ENCODE measurements around the gene NEUROD4. TPM values are rescaled to one million over a fixed set of nuclear protein-coding genes. Genes with fewer than 3 reads are reported as not detected.

Gene NEUROD4
- total RNA-seq, 4 donors from 2014 or later, result not detected

- TF ChIP-seq POLR2A (IDR thresholded peaks at IDR 0.05) (no peak), CTCF (IDR thresholded peaks at IDR 0.05) (no peak)
- intact Hi-C loops (cut with DNase I), result no loop called here
- 72 to 82% methylated on average over 8 of the region's 8 CpGs for WGBS, 2 donors
Observed at GRCh38 chr12:55067701-55068100, 47.9 kb downstream of the NEUROD4 start.

GRCh38 chr12:55068416-55069010 lies 48.7 kb downstream of the NEUROD4 start:
- Histone ChIP-seq H3K4me3 (replicated peaks in 1 of 3) (no peak overlapping the region), H3K36me3 (no peaks in the 10 kb centered on the region), H3K9me3 (no peaks in the 10 kb centered on the region), H3K4me1 (no peaks in the 10 kb centered on the region), H3K27ac (no peak overlapping the region), H3K27me3 (no peaks in the 10 kb centered on the region)
- TF ChIP-seq POLR2A (IDR thresholded peaks at IDR 0.05), result no peak
- peak in 5 of 6 experiments; percentile 40 to 77 (median 42) for TF ChIP-seq CTCF (IDR thresholded peaks at IDR 0.05)
- intact Hi-C loops (cut with DNase I), result no loop called here
- WGBS, 2 donors, result 51% methylated on average over 8 of the region's 8 CpGs
- peak; percentile 3 to 10 for DNase-seq

More at GRCh38 chr12:55067701-55068100, 47.9 kb downstream of the NEUROD4 start:
- no peak overlapping the region for H3K27ac ChIP-seq
- H3K27me3 ChIP-seq, result no peaks in the 10 kb centered on the region
- no peaks in the 10 kb centered on the region for H3K4me1 ChIP-seq
- H3K9me3 ChIP-seq, result no peaks in the 10 kb centered on the region
- no peak for DNase-seq
- no peaks in the 10 kb centered on the region for H3K36me3 ChIP-seq
- no peak overlapping the region for H3K4me3 ChIP-seq (replicated peaks in 1 of 3)

- Histone ChIP-seq H3K27ac (no peak overlapping the region), H3K9me3 (no peaks in the 10 kb centered on the region), H3K4me3 (replicated peaks in 1 of 3) (no peak overlapping the region), H3K4me1 (no peaks in the 10 kb centered on the region), H3K27me3 (no peaks in the 10 kb centered on the region), H3K36me3 (no peaks in the 10 kb centered on the region)
- WGBS, 2 donors, result 41 to 57% methylated on average over 3 of the region's 3 CpGs
- peak; percentile 17 to 25 for DNase-seq
- TF ChIP-seq CTCF (IDR thresholded peaks at IDR 0.05) (peak in 1 of 6 experiments; percentile 16), POLR2A (IDR thresholded peaks at IDR 0.05) (no peak)
- intact Hi-C loops (cut with DNase I), result loop anchor here (5.0 kb wide), 1 partner anchor 80 kb away; no protein-coding TSS in a partner anchor
Observed at GRCh38 chr12:55072083-55072482, 52.3 kb downstream of the NEUROD4 start.

- intact Hi-C loops (cut with DNase I), result loop anchor here (5.0 kb wide), 1 partner anchor 81 kb away; no protein-coding TSS in a partner anchor
- Histone ChIP-seq H3K27ac (no peak overlapping the region), H3K36me3 (no peaks in the 10 kb centered on the region), H3K27me3 (no peaks in the 10 kb centered on the region), H3K4me1 (no peaks in the 10 kb centered on the region), H3K9me3 (no peaks in the 10 kb centered on the region), H3K4me3 (replicated peaks in 1 of 3) (no peak overlapping the region)
- peak; percentile 66 to 76 for DNase-seq
- TF ChIP-seq CTCF (IDR thresholded peaks at IDR 0.05) (peak; percentile 53 to 88 (median 74)), POLR2A (IDR thresholded peaks at IDR 0.05) (no peak)
- WGBS, 2 donors, result 36% methylated on average over 8 of the region's 8 CpGs
Observed at GRCh38 chr12:55073043-55074022, 53.6 kb downstream of the NEUROD4 start.

Data from thyroid gland (tissue), 4 donors.